HepG2 (cell line): ENCODE results near the gene NDUFS7. TPM values are rescaled to one million over a fixed set of nuclear protein-coding genes. Genes with fewer than 3 reads are reported as not detected.

Experiments used
- ARNT2 ChIP-seq: sonication (generic); formaldehyde crosslinking; IDR thresholded peaks from 2 replicates; pipeline ENCODE4 v1.8.0; 2022; ENCODE audit warnings: mild to moderate bottlenecking, low read depth, missing genetic modification reagents, moderate library complexity
- ARNTL ChIP-seq: sonication (generic); formaldehyde crosslinking; IDR thresholded peaks from 2 replicates; pipeline ENCODE4 v1.4.0; 2020; ENCODE audit warnings: mild to moderate bottlenecking, missing genetic modification reagents
- ATAD3A ChIP-seq: sonication (generic); formaldehyde crosslinking; IDR thresholded peaks from 2 replicates; pipeline ENCODE4 v1.4.0; 2020; ENCODE audit warnings: missing genetic modification reagents
- ATRX ChIP-seq: sonication (generic); formaldehyde crosslinking; IDR thresholded peaks from 2 replicates; pipeline ENCODE4 v1.4.0; 2020; ENCODE audit warnings: missing genetic modification reagents, borderline replicate concordance
- CEBPG ChIP-seq: IDR thresholded peaks from 2 replicates; pipeline ENCODE4 v1.6.1; 2016
- GTF2F1 ChIP-seq: fragments of 150-350 bp; IDR thresholded peaks from 2 replicates; pipeline ENCODE4 v1.6.1; 2014; ENCODE audit warnings: low read length
- HOXA3 ChIP-seq: sonication (generic); formaldehyde crosslinking; IDR thresholded peaks from 2 replicates; pipeline ENCODE4 v1.5.0; 2020; ENCODE audit warnings: missing genetic modification reagents
- KAT2B ChIP-seq: fragments of 150-350 bp; IDR thresholded peaks from 2 replicates; pipeline ENCODE4 v1.6.1; 2014; ENCODE audit warnings: low read depth, low read length, borderline replicate concordance
- KDM2A ChIP-seq: sonication (generic); formaldehyde crosslinking; IDR thresholded peaks from 2 replicates; pipeline ENCODE4 v1.4.0; 2020; ENCODE audit warnings: low read depth, missing genetic modification reagents, borderline replicate concordance
- NFATC3 ChIP-seq: sonication (generic); formaldehyde crosslinking; IDR thresholded peaks from 2 replicates; pipeline ENCODE4 v1.5.1; 2020; ENCODE audit warnings: mild to moderate bottlenecking, missing genetic modification reagents
- NONO ChIP-seq, 2 experiments: fragments of 450-650 bp in 1 of 2; sonication (generic) in 1 of 2; formaldehyde crosslinking in 1 of 2; IDR thresholded peaks in 1 of 2; conservative IDR thresholded peaks in 1 of 2; 2 replicates each; pipeline versions ENCODE4 v1.6.1 to v1.8.0; 2017 to 2022; ENCODE audit warnings: mild to moderate bottlenecking in 1 of 2, missing genetic modification reagents in 1 of 2, moderate library complexity in 1 of 2
- ONECUT2 ChIP-seq: sonication (generic); formaldehyde crosslinking; IDR thresholded peaks from 2 replicates; pipeline ENCODE4 v1.4.0; 2020; ENCODE audit warnings: missing genetic modification reagents
- PHB2 ChIP-seq: fragments of 450-650 bp; IDR thresholded peaks from 2 replicates; pipeline ENCODE4 v1.6.1; 2018; ENCODE audit not compliant: partially characterized antibody
- POGK ChIP-seq: sonication (generic); formaldehyde crosslinking; conservative IDR thresholded peaks from 2 replicates; pipeline ENCODE4 v1.8.0; 2022; ENCODE audit warnings: mild to moderate bottlenecking, moderate library complexity, missing genetic modification reagents
- POLR2A ChIP-seq, 2 experiments: IDR thresholded peaks; 2 replicates each; pipeline ENCODE4 v1.6.1; 2011; ENCODE audit warnings: low read depth in 2 of 2, low read length in 2 of 2, mild to moderate bottlenecking in 1 of 2, moderate library complexity in 1 of 2; ENCODE audit not compliant: insufficient read depth in 1 of 2
- SCMH1 ChIP-seq: sonication (generic); formaldehyde crosslinking; IDR thresholded peaks from 2 replicates; pipeline ENCODE4 v1.9.0; 2021; ENCODE audit warnings: missing genetic modification reagents, mild to moderate bottlenecking, borderline replicate concordance
- SMYD3 ChIP-seq: sonication (generic); formaldehyde crosslinking; IDR thresholded peaks from 2 replicates; pipeline ENCODE4 v1.8.1; 2023; ENCODE audit warnings: mild to moderate bottlenecking, missing genetic modification reagents
- SOX6 ChIP-seq, 2 experiments: fragments of 450-650 bp in 1 of 2; sonication (generic) in 1 of 2; formaldehyde crosslinking in 1 of 2; IDR thresholded peaks; 2 replicates each; pipeline versions ENCODE4 v1.4.0 to v1.6.1; 2017 to 2020; ENCODE audit warnings: antibody characterized with exemption in 1 of 2, mild to moderate bottlenecking in 1 of 2, missing genetic modification reagents in 1 of 2
- THAP9 ChIP-seq: sonication (generic); formaldehyde crosslinking; IDR thresholded peaks from 2 replicates; pipeline ENCODE4; 2020; ENCODE audit warnings: missing genetic modification reagents, mild to moderate bottlenecking, borderline replicate concordance
- TP53 ChIP-seq: sonication (generic); formaldehyde crosslinking; conservative IDR thresholded peaks from 2 replicates; pipeline ENCODE4 v1.4.0; 2020; ENCODE audit warnings: missing genetic modification reagents
- ZBTB33 ChIP-seq: sonication (generic); formaldehyde crosslinking; IDR thresholded peaks from 2 replicates; pipeline ENCODE4 v1.4.0; 2020; ENCODE audit warnings: missing genetic modification reagents
- ZNF331 ChIP-seq: sonication (generic); formaldehyde crosslinking; IDR thresholded peaks from 2 replicates; pipeline ENCODE4 v1.4.0; 2020; ENCODE audit warnings: missing genetic modification reagents
- ZNF746 ChIP-seq: sonication (generic); formaldehyde crosslinking; IDR thresholded peaks from 2 replicates; pipeline ENCODE4 v1.8.0; 2022; ENCODE audit warnings: mild to moderate bottlenecking, missing genetic modification reagents
- ZNF839 ChIP-seq: sonication (generic); formaldehyde crosslinking; IDR thresholded peaks from 2 replicates; pipeline ENCODE4 v1.4.0; 2020; ENCODE audit warnings: missing genetic modification reagents, mild to moderate bottlenecking, borderline replicate concordance
- polyA plus RNA-seq, 8 experiments: library from polyadenylated mRNA; depleted of rRNA in 3 of 8; stranded (reverse) in 7 of 8; unstranded in 1 of 8; fragments of >200 nt; fragmentation: Illumina TruSeq in 4 of 8; extraction: Trizol in 4 of 8; gene quantifications; 2 replicates each; pipeline versions ENCODE4 v1.2.1 to v1.2.3, GENCODE V29; 2011 to 2016; ENCODE audit warnings: low read depth in 4 of 8, missing spikeins in 1 of 8, mixed read lengths in 1 of 8; ENCODE audit not compliant: insufficient read depth in 1 of 8
- total RNA-seq, 5 experiments: library from RNA; depleted of rRNA; stranded (reverse); fragments of >200 nt; fragmentation: Illumina TruSeq; extraction: Trizol; gene quantifications; 2 replicates each; pipeline ENCODE4 v1.2.3, GENCODE V29; 2016; ENCODE audit warnings: low read depth in 1 of 5

Gene NDUFS7
- total and polyA plus RNA-seq, 2 of the 13 experiments (the other 11 are each of a cell fraction or from before 2014, with no cell fraction given), result 34.3 to 66.9 TPM

- 0 out of 2 replicates have a peak, but pooled peaks have one; percentile 58 for TF ChIP-seq SMYD3 (CRISPR knock-in tag)
- TF ChIP-seq KDM2A, result peak; percentile 86; the same call in 1 of the 2 replicates
- no peak for TF ChIP-seq KAT2B
- TF ChIP-seq ONECUT2 (CRISPR knock-in tag), result no peak
- peak; percentile 47 for TF ChIP-seq ZNF746 (CRISPR knock-in tag)
- TF ChIP-seq ATRX (CRISPR knock-in tag), result no peak
- TF ChIP-seq NFATC3 (CRISPR knock-in tag), result no peak
- peak; percentile 64; the same call in 1 of the 2 replicates for TF ChIP-seq TP53 (CRISPR knock-in tag)
- TF ChIP-seq ATAD3A (CRISPR knock-in tag), result no peak
- TF ChIP-seq SOX6 (IDR thresholded peaks at IDR 0.05), result no peak
- TF ChIP-seq SOX6 (CRISPR knock-in tag; IDR thresholded peaks at IDR 0.05), result peak; percentile 83
- peak; percentile 57; the same call in 1 of the 2 replicates for TF ChIP-seq THAP9 (CRISPR knock-in tag)
- TF ChIP-seq SCMH1, result no peak
- no peak for TF ChIP-seq PHB2
- TF ChIP-seq POLR2A (IDR thresholded peaks at IDR 0.05; ENCODE audit: insufficient read depth in 1 of 2, low read depth in 2 of 2, low read length in 2 of 2), result peak in 1 of 2 experiments; percentile 17; a peak in 1 of 4 replicates
- TF ChIP-seq POGK (CRISPR knock-in tag), result peak; percentile 60
- peak; percentile 80 for TF ChIP-seq HOXA3 (CRISPR knock-in tag)
- 0 out of 2 replicates have a peak, but pooled peaks have one; percentile 2 for TF ChIP-seq CEBPG (CRISPR knock-in tag)
- TF ChIP-seq ARNT2 (CRISPR knock-in tag), result no peak
- TF ChIP-seq ZNF331, result peak; percentile 86
- TF ChIP-seq ARNTL (CRISPR knock-in tag), result peak; percentile 14; the same call in 1 of the 2 replicates
- no peak for TF ChIP-seq GTF2F1
- TF ChIP-seq ZBTB33 (CRISPR knock-in tag), result no peak
- no peak for TF ChIP-seq ZNF839 (CRISPR knock-in tag)
- no peak for TF ChIP-seq NONO (IDR thresholded peaks at IDR 0.05)
- TF ChIP-seq NONO (CRISPR knock-in tag; conservative IDR thresholded peaks at IDR 0.05), result peak; percentile 56; the same call in 1 of the 2 replicates
These were observed 10.0 kb upstream of the NDUFS7 start (continued) for GRCh38 chr19:1373534-1374249.
